A673 (cell line): ENCODE results near the gene EXTL1. TPM values are rescaled to one million over a fixed set of nuclear protein-coding genes. Genes with fewer than 3 reads are reported as not detected.

ENCODE experiments used
- BruUV-seq: library from RNA; stranded (reverse); fragments of 400-500 nt; replicated peaks from 2 replicates; lab custom pipeline; 2021; lab: Mats Ljungman, UMichigan
- CTCF ChIA-PET: fragments of 300-600 bp; sonication (Branson Sonifier 250); formaldehyde crosslinking; loops from one replicate; lab custom pipeline; 2022; ENCODE audit warnings: antibody characterized with exemption; lab: Charles Lee
- POLR2A ChIA-PET: fragments of 300-600 bp; sonication (Branson Sonifier 250); formaldehyde crosslinking; loops from one replicate; lab custom pipeline; 2022; ENCODE audit warnings: antibody characterized with exemption; ENCODE audit not compliant: low non-redundant PET; lab: Charles Lee
- DNase-seq: peaks from one replicate; pipeline ENCODE4 v3.0.0-alpha.2; 2015; ENCODE audit warnings: low spot score
- H3K27ac ChIP-seq: fragments of 200-600 bp; sonication (generic); 2 replicates; pipeline ENCODE4 v1.5.1; 2016; ENCODE audit warnings: mixed run types, low read depth, mild to moderate bottlenecking, mixed read lengths, antibody characterized with exemption, low read length; ENCODE audit not compliant: poor library complexity, severe bottlenecking
- H3K27me3 ChIP-seq: fragments of 200-600 bp; sonication (generic); replicated peaks from 2 replicates; pipeline ENCODE4 v1.6.1; 2017; ENCODE audit warnings: mixed run types, low read depth, mild to moderate bottlenecking, mixed read lengths, antibody characterized with exemption, low read length; ENCODE audit not compliant: insufficient read depth, poor library complexity
- H3K36me3 ChIP-seq: fragments of 200-600 bp; sonication (generic); 2 replicates; pipeline ENCODE4 v1.6.1; 2016; ENCODE audit warnings: mixed run types, mild to moderate bottlenecking, mixed read lengths, antibody characterized with exemption, low read length; ENCODE audit not compliant: insufficient read depth, poor library complexity, severe bottlenecking
- H3K4me1 ChIP-seq: fragments of 200-600 bp; sonication (generic); 2 replicates; pipeline ENCODE4 v1.6.1; 2017; ENCODE audit warnings: mixed run types, mild to moderate bottlenecking, mixed read lengths, antibody characterized with exemption, low read length; ENCODE audit not compliant: insufficient read depth, poor library complexity, severe bottlenecking
- H3K4me3 ChIP-seq: fragments of 200-600 bp; sonication (generic); 2 replicates; pipeline ENCODE4 v1.5.1; 2016; ENCODE audit warnings: low read depth, mixed run types, mild to moderate bottlenecking, mixed read lengths, low read length; ENCODE audit not compliant: poor library complexity, severe bottlenecking
- H3K9me3 ChIP-seq: fragments of 200-600 bp; sonication (generic); 2 replicates; pipeline ENCODE4 v1.6.1; 2016; ENCODE audit warnings: mixed run types, low read depth, mild to moderate bottlenecking, mixed read lengths, antibody characterized with exemption, low read length; ENCODE audit not compliant: poor library complexity, severe bottlenecking
- CTCF ChIP-seq: fragments of 300-800, 200-600 bp; sonication (generic); conservative IDR thresholded peaks from 2 replicates; pipeline ENCODE4 v1.5.1; 2017; ENCODE audit warnings: low read depth, mild to moderate bottlenecking, antibody characterized with exemption, low read length, moderate library complexity, mixed read lengths
- EZH2 ChIP-seq: fragments of 200-600 bp; sonication (generic); IDR thresholded peaks from 2 replicates; pipeline ENCODE4 v1.6.1; 2017; ENCODE audit warnings: borderline replicate concordance, low read depth, mild to moderate bottlenecking, mixed read lengths, antibody characterized with exemption, low read length; ENCODE audit not compliant: poor library complexity, severe bottlenecking
- intact Hi-C: fragments of 100-400 bp; cut with micrococcal nuclease; formaldehyde crosslinking; loops from one replicate; pipeline ENCODE4 v1.10.0; 2022; ENCODE audit not compliant: unreplicated experiment
- total RNA-seq: library from RNA; stranded (reverse); gene quantifications from 2 replicates; pipeline ENCODE4 v1.2.3, GENCODE V29; 2021

EXTL1 gene
- total RNA-seq, 1 experiment from 2014 or later = not detected

- BruUV-seq = no TSS peak
- Histone ChIP-seq H3K9me3 (no peaks in the 10 kb centered on the region), H3K4me3 (no peak overlapping the region), H3K36me3 (no peaks in the 10 kb centered on the region), H3K4me1 (no peaks in the 10 kb centered on the region), H3K27me3 (peaks cover 53% of the 10 kb centered on the region), H3K27ac (no peak overlapping the region)
- no peak for DNase-seq
- CTCF ChIA-PET = no interaction called here
- intact Hi-C loops = no loop called here
- POLR2A ChIA-PET = no interaction called here
- TF ChIP-seq CTCF = no peak
- no peak for TF ChIP-seq EZH2
These were observed 35.6 kb downstream of the EXTL1 start for GRCh38 chr1:26057189-26057588.

GRCh38 chr1:26058052-26058595, 36.5 kb downstream of the EXTL1 start:
- TF ChIP-seq EZH2 (no peak), CTCF (no peak)
- no peak overlapping the region for H3K27ac ChIP-seq
- H3K4me3 ChIP-seq = no peak overlapping the region
- POLR2A ChIA-PET = interaction anchor here (0.5 kb wide), 1 partner anchor 443 kb away, joined by 8 read pairs; no protein-coding TSS in a partner anchor
- H3K9me3 ChIP-seq = no peaks in the 10 kb centered on the region
- H3K36me3 ChIP-seq = no peaks in the 10 kb centered on the region
- no peak for DNase-seq
- no peaks in the 10 kb centered on the region for H3K4me1 ChIP-seq
- no TSS peak for BruUV-seq
- intact Hi-C loops = no loop called here
- CTCF ChIA-PET = no interaction called here
- H3K27me3 ChIP-seq = peaks cover 53% of the 10 kb centered on the region

- DNase-seq = no peak
- CTCF ChIA-PET = interaction anchor here (0.5 kb wide), 1 partner anchor 377 kb away, joined by 3 read pairs; no protein-coding TSS in a partner anchor
- Histone ChIP-seq H3K27ac (no peak overlapping the region), H3K4me3 (no peak overlapping the region), H3K9me3 (no peaks in the 10 kb centered on the region), H3K4me1 (no peaks in the 10 kb centered on the region), H3K36me3 (no peaks in the 10 kb centered on the region), H3K27me3 (peaks cover 40% of the 10 kb centered on the region)
- TF ChIP-seq CTCF (no peak), EZH2 (no peak)
- BruUV-seq = no TSS peak
- POLR2A ChIA-PET = no interaction called here
- intact Hi-C loops = no loop called here
These were observed 38.3 kb downstream of the EXTL1 start for GRCh38 chr1:26059906-26060305.
